Stimulated activated CD4-positive, alpha-beta T cell treated with anti-CD3 and anti-CD28 coated beads, TNF-alpha, amount 100 ng/mL, for 1 hour (primary cell): ENCODE data around the gene CUBN.

Source experiments
- DNase-seq, 3 donors: peaks; one replicate each; pipeline ENCODE4 v3.0.0-alpha.2; 2020; ENCODE audit warnings: low read depth in 3 of 3, low spot score in 1 of 3

CUBN gene

DNA sequence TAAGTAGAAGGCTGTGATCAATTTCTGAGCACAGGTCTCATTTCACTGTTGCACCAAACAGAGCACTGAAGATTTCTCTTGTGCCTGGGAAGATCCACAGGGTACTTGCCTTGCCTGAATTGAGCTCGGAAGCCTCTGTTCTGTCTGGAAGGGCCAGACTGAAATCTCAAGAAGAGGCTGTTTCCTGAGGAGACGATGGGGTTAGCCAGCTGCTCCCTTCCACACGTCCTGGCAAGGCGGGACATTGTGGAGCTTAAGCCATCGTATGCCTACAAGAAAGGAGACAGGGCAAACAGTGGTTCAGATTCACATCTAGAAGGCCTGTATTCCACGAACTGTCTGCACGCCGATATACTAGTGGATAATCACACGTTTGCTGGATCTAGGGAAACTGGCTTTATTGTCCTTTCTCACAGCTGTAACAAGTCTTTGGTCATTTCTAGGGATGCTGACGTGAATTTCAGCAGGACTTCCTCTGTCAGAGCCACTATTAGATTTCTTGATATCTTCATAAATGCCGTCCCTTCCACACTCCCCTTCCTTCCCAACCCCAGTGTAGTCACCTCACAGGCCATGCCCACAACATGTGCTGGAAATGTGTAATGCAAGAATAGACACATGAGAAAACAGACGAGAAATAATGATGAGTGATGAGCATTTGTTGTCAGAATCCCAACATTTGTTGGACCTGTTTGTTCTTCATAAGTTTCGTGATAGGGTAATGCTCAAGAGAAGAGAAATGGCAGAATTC lies 175.2 kb downstream of the CUBN start:
- no peak for DNase-seq

DNA sequence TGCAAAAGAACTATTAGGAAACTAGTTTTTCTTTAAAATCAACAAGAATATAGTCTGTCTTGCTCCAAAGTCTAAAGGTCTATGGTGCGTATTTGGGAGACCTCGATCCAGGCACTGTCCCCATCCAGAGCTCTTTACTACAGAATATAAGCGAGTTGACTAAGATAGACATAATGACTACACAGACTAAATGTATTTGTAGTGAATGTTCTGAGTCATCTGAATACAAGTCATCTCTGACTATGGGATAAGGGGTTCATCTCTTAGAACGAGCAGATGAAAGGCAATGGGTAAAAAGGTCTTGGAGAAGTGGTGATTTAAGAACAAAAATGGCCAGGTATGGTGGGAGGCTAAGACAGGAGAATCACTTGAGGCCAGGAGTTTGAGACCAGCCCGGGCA lies 176.3 kb downstream of the CUBN start:
- no peak for DNase-seq

DNA sequence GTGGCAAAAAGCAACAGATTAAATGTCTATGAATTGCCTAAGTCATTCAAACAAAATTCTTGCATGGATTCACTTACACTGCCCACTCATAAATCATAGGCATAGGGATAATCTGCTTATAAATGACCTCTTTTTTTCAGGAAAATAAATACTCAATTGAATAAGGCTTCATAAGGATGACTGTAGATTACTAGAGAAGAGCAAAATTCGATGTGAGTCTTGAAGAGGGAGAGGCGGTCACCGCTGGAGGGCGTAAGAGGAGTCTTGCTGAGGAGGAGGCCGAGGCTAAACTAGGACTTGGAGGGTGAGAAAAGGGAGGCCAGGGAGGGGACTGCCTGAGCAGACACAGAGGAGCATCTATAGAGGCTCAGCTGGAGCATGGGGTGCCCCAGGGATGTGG lies 177.0 kb downstream of the CUBN start:
- no peak for DNase-seq

DNA sequence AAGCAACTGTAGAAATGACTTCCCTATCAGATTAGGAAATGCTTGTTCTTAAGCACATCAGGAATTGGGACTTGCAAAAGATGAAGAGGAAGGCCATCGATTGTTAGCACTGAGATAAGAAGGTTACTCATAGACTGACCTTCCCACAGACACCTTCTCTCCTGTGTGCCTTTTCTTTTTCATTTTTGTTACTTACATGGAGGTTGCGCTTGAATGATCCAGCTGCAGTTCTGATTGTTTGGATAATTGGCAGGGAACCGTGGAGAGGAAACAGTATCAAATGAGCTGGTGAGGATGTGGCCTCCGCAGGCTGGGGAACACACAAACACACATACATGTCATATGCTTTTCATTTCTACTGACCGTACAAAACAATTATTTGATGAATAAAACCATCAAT lies 177.5 kb downstream of the CUBN start:
- DNase-seq, result no peak

DNA sequence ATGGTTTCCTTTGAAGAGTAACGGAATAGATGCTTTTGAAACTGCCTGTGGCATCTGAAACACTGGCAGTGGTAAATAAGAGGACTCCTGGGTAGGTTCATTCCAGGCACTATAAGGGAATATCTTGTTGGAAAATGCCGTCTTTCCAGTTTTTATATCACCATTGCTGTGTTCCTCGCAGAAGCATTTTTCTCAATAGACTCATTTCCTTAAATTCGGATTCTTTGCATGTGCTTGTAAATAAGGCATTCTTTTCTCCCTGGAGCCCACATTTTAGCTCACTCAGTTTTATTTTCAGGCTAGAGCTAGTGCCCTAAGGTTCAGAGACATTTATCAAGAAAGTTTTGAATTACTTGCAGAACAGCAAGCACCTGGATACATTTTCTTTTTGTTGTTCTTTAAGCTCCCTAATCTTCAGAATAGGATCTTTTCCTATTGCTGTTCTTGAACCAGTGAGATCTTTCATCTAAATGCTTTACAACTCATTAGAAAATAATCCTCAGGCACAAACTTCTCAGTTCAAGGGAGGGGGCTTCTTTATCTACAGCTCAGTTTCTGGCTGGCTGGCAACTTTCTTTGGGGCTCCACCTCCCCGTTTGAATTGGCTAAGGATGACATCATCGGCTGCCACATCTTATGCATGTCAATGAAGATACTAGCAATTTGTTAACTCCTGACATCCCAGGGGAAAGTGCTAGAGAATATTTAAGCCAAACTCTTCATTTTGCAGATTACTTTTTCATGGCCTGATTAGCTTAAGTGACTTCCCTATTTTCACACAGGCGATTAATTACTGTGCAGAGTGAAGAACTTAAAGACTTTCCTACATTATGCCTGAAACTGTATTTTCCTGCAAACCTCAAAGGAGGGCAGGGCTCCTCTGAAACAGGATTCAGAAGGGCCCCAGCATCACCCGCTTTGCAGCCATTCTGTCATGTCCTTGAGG lies 178.7 kb downstream of the CUBN start:
- peak in 1 of 3 donors; percentile 4 for DNase-seq

DNA sequence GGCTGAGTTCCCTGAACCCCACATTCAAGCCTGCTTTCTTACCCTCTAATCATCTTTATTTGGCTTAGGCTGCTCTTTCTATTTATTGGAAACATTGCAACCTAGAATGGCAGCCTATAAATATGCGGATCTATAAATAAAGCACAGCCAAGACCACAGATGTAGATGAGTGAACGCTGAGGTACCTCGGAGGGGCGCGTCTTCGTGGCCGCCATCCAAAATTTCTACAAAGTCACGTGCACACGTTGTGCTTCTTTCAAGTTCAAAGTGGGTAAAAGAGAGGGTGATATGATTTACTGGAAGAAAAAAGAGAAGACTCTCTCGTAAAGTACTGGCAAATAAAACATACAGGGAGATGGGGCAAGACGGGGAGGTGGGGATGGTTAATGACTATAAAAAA lies 179.8 kb downstream of the CUBN start:
- DNase-seq, result no peak

DNA sequence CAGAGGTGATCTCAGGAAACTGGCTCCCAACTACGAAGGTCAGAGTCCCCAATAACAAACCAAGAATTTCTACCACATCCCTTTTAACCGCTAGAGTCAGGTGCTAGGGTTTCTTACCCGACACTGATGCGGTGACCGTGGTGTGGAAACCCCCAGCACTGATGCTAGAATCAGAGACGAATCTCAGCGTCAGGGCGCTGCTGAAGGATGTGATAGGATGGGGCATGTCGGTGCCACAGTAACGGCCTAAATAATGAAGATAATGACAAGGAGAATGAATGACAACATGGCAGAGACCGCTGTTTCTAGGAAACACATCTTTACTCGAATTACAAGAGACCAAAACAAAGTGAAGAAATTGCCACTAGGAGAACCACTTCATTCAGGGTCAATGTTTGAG lies 181.2 kb downstream of the CUBN start:
- no peak for DNase-seq

DNA sequence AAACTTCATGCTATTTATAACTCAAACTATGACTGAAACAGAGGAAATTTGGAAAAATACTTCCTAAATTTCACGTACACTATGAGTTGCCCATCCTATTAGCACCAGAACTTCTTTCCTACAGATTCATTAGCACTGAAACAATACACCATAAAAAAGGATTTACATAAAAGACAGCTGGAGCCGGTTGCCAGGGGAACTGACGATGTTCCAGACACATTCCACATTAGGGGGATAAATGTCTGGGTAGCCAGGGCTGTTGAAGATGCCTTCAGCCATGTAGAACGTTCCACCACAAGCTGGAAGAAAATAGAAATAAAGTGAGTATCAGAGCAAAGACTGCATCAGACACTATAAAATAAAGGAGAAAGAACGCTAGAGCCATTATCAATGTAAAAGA lies 182.5 kb downstream of the CUBN start:
- no peak for DNase-seq

DNA sequence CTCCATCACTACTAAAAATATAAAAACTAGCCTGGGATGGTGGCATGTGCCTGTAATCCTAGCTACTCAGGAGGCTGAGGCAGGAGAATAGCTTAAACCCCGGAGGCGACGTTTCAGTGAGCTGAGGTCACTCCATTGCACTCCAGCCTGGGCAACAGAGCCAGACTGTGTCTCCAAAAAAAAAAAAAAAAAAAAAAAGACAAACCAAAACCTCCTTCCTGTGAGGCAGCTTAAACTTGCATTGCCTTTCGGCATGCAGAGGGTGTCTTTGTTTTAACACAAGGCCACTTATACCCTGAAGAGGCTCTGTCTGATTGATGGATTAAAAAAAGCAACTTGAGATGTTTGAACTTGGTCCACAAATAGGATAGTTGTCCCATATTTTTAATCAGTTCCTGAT lies 184.0 kb downstream of the CUBN start:
- no peak for DNase-seq

DNA sequence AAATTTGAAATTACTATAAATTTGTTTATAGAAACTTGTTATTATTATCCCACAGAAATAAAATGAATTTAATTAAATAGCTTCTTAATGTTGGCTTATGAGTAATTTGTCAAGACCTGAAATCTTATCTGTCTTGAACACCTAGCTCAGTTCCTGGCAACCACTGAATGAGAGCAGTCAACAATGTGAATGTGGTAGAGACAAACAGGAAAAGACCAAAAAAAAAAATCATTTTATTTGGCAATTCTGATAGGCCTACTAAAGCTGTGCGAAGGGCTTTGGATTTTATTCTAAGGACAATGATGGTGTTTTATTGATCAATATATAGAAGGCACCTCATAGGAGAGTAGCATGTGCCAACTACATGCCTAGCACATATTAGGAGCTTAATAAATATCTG lies 184.6 kb downstream of the CUBN start:
- no peak for DNase-seq

DNA sequence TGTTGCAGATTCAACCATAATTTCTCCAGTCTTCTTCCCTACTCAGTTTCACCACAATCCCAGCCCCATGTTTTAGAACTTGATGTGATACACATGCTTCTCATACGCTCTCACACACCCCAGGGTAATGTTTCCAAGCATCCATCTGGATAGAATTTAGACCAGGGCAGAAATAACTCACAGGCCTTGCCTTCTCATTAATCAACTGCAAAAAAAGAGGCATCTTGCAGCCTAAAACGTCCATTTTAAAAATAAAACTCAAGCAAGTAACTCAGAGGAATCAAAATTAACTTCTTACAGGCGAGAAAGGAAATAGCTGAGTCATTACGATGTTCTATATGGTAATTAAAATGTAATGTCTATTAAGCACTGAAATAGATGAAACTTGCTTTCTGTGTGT lies 185.2 kb downstream of the CUBN start:
- no peak for DNase-seq

DNA sequence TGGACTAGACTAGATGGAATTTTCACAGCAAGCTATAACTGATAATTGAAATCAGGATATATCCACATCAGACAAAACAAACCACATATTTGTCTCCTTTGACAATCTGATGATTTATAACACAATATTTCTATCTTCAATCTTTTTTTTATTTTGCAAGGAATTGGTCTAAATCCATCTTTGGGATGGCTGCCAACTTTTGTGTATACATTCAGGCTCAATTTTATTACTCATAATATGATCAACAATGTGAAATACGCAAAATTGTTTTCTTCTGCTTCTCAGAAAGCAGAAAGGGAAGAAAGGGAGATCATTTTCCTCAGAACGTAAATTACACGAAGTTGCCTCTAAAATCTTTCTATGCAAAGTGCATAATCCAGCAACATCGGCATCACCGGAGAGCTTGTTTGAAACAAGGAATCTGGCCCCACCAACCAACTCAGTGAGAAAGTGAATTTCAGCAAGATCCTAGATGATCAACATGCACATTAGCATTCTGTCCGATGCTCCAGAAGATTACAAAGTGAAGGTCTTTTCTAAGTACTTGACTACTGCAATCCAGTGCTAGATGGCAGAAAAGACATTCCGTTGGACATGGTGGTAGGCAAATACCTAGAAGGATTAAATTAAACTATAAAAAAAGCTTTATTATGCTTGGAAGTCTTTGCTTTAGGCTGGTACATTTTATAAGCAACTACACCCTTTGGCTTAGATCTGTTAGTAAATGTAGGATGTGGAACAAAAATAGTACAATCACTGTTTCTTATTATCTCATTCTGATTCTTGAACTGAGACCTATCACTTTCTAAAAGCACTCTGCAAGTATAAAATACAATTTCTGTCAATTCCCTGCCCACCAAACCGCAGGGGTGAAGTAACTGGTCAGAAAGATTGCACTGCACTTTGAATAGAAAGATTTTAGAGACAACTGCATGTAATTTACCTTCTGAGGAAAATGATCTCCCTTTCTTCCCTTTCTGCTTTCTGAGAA lies 186.0 kb downstream of the CUBN start:
- no peak for DNase-seq

DNA sequence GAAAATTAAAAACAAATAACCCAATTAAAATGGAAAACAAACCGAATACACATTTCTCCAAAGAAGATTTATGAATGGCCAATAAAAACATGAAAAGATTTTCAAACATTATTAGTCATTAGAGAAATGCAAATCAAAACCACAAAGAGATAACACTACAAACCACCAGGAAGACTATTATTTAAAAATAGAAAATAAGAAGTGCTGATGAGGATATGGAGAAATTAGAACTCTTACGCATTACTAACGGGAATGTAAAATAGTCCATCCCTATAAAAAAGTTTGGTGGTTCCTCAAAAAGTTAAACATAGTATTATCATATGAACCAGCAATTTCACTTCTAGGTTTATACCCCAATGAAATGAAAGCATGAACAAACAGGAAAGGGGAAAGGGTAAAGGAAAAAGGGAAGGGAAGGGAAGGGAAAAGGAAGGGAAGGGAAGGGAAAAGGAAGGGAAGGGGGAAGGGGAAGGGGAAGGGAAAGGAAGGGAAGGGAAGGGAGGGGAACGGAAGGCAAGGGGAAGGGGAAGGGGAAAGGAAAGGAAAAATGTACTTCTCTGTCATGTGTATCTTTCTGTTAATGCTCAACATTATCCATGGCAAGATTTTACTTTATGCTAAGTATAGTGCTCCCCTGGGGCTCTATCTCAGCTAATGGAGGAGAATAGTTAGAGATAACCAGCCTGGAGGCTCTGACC lies 187.1 kb downstream of the CUBN start:
- no peak for DNase-seq

DNA sequence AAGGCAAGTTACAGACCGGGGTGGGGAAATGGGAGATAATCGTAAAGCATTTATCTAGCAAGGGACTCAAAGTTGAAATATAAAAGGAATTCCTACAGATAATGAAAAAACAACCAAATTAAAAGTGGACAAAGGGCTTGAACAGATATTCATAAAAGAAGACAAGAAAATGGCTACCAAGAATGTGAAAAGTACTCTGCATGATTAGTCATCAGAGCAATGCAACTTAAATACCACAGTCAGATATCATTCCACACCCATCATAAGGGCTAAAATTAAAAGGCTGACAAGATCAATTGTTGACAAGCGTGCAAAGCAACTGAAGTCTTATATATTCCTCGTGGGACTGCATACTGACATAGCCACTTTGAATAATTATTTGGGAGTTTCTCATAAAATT lies 187.7 kb downstream of the CUBN start:
- no peak for DNase-seq

DNA sequence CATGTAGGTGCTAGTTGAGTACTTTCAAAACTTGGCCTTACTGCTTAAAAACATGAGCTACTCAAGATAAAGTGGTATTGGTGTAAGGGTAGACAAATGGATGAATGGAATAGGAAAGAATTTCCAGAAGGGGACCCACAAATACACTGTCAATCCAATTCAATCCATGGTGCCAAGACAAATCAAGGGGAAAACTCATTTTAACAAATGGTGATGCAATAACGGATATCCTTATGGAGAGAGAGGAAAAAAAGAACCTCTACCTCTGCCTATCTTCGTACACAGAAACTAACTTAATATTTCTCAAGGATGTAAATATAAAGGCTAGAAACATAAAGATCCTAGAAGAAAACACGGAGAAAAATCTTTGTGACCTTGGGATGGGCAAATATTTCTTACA lies 188.5 kb downstream of the CUBN start:
- DNase-seq, result no peak

DNA sequence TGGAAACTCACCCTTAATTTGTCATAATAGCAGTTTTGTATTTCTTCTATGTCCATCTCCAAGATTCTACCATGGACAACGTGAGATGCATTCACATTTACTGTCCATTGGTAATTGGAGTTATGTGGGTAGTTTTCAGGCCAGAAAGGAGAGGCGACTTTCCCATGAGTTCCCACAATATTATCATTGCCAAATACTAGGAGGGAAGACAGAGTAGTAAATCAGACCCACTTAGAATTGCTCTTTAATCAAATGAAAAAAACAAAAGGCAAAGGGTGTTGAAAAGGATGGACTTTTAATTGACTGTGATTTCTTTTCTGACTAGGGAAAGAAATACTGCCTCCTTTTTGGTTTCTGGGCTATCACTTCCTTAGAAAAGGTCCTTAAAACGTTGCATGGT lies 190.7 kb downstream of the CUBN start:
- no peak for DNase-seq

DNA sequence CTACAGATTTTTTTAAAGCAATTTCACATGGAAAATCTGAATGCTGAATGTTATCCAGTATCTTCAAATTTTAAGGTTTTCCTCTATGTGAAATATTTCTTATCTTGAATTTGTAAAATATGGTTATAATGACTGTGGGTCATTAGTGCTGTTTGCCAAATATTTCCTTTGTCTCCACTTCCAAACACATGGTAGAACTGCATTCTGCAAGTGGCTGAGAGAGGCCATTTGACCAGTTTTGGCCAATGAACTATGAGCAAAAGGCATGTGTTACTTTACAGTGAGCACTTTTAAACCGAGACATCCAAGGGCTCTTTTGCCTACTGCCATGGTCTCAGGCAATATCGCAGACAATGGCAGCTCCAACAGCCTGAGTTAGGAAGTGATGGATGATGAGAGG lies 195.2 kb downstream of the CUBN start:
- no peak for DNase-seq

DNA sequence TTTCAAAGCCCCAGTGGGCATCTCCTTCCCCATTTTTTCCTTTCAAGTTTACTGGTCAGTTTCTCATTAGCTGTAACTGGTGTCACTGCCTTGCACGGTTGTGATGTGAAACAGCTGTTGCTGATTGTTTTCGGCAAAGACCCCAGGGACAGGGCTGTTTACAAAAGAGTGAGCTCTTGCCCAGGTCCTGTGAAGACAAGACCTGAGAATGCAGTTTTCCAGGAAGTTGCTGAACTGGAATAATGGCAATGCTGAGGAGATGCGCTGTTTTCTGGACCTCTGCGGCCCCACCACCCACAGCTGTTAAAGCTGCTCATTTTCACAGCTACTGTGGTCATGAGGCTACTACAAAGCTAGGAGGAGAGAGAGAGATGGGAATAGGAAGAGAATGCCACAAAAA lies 195.8 kb downstream of the CUBN start:
- no peak for DNase-seq

DNA sequence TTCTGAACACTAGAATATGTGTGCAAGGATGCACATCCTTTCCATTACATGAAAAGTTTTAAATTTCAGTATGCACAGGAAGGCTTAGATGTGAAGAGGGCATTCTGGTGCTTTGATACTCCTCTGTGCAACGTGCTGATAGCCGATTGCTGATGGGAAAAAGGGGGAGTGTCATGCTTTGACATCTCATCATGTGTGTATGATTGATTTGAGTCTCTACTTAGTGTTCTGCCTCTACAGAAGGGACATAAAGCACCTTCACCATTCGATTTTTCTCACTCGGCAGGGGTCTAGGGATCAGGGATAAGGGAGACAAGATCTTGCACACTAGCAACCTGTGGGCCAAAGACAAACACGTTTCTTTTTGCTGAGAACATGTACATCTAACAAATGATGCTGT lies 197.7 kb downstream of the CUBN start:
- no peak for DNase-seq

DNA sequence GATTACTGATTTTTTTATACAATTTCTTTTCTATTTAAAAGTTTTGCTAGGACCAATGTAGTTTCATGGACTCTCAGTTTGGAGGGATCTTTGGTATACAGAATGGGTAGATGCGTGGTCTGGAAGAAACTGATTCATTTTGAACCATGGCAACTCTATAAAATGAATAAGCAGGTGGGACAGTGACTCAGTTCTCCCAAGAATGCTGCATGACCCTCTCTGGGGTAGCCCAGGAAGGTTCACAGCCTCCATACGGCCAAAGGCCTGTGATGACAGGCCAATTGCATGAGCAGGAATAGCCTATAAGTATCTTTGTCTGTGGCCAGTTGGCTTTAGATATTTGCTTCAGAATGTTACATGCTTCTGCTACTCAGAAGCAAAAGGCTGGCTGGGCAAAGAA lies 199.1 kb downstream of the CUBN start:
- no peak for DNase-seq

DNA sequence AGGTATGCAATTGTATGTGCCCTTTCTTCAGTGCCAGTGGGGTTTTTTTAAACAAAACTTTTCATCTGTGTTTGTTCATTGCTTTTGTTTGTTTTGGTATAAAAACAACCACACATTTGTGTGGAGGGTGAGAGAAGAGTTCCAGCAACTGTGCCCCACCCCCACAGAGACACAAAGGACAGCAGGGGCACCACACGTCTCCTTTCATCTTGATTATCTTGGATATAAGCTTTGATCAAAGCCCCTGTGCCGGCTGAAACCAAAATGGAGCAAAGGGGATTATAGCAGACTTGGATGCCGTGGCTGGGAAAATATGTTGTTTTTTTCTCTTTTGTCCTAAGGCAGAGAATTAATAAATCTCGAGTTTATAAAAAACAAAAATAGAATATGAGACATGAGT lies 200.5 kb downstream of the CUBN start:
- DNase-seq, result no peak
